GM19035 (cell line): Measurements from ENCODE around the gene FBXO15.
A peak's percentile ranks its signal among the peaks of the same experiment; 100 is the strongest.

Experiments used
- ATAC-seq: cut with Tn5 transposase; IDR thresholded peaks from one replicate; pipeline ENCODE4 v1.9.1; 2021; ENCODE audit not compliant: unreplicated experiment

FBXO15 gene

GRCh38 chr18:74115046-74115445 is 32.6 kb downstream of the FBXO15 start:
- no peak for ATAC-seq

GRCh38 chr18:74114116-74114515 is 33.5 kb downstream of the FBXO15 start:
- ATAC-seq, result no peak

- ATAC-seq, result no peak
Observed at GRCh38 chr18:74113711-74114110, 33.9 kb downstream of the FBXO15 start.

- ATAC-seq, result no peak
Observed at GRCh38 chr18:74110976-74111375, 36.7 kb downstream of the FBXO15 start.

- no peak for ATAC-seq
Observed at GRCh38 chr18:74110149-74110548, 37.5 kb downstream of the FBXO15 start.

GRCh38 chr18:74108460-74108859 is 39.2 kb downstream of the FBXO15 start:
- no peak for ATAC-seq

GRCh38 chr18:74097803-74098202 is 49.8 kb downstream of the FBXO15 start:
- ATAC-seq, result no peak

- no peak for ATAC-seq
Observed at GRCh38 chr18:74092922-74093321, 54.7 kb downstream of the FBXO15 start.

GRCh38 chr18:74084184-74084855 is 63.3 kb downstream of the FBXO15 start:
- no peak for ATAC-seq

- no peak for ATAC-seq
Observed at GRCh38 chr18:74083557-74083952, 64.1 kb downstream of the FBXO15 start.

GRCh38 chr18:74082742-74083556 is 64.7 kb downstream of the FBXO15 start:
- no peak for ATAC-seq

GRCh38 chr18:74081966-74082741 is 65.5 kb downstream of the FBXO15 start:
- peak; percentile 96 for ATAC-seq

- ATAC-seq, result no peak
Observed at GRCh38 chr18:74078257-74078656, 69.4 kb downstream of the FBXO15 start.

GRCh38 chr18:74074668-74075564 is 72.7 kb downstream of the FBXO15 start:
- ATAC-seq, result no peak

- ATAC-seq, result no peak
Observed at GRCh38 chr18:74073957-74074667, 73.5 kb downstream of the FBXO15 start.

- no peak for ATAC-seq
Observed at GRCh38 chr18:74069178-74070050, 78.2 kb downstream of the FBXO15 start.

GRCh38 chr18:74068296-74068695 is 79.3 kb downstream of the FBXO15 start:
- no peak for ATAC-seq

- no peak for ATAC-seq
Observed at GRCh38 chr18:74066018-74066417, 81.6 kb downstream of the FBXO15 start.

- ATAC-seq, result no peak
Observed at GRCh38 chr18:74065366-74065765, 82.3 kb downstream of the FBXO15 start.
